HepG2 (cell line): ENCODE measurements around the gene EXOC6B.

Experiments
- ARHGAP35 ChIP-seq: sonication (generic); formaldehyde crosslinking; IDR thresholded peaks from 2 replicates; pipeline ENCODE4 v1.9.0; 2022; ENCODE audit warnings: mild to moderate bottlenecking, inconsistent platforms, moderate library complexity, missing genetic modification reagents, borderline replicate concordance
- HOXA5 ChIP-seq: sonication (generic); formaldehyde crosslinking; IDR thresholded peaks from 2 replicates; pipeline ENCODE4 v1.4.0; 2020; ENCODE audit warnings: missing genetic modification reagents
- KAT2B ChIP-seq: fragments of 150-350 bp; IDR thresholded peaks from 2 replicates; pipeline ENCODE4 v1.6.1; 2014; ENCODE audit warnings: low read depth, low read length, borderline replicate concordance
- MYC ChIP-seq: sonication (generic); formaldehyde crosslinking; IDR thresholded peaks from 2 replicates; pipeline ENCODE4 v1.9.0; 2021; ENCODE audit warnings: missing genetic modification reagents, borderline replicate concordance
- SALL2 ChIP-seq: sonication (generic); formaldehyde crosslinking; IDR thresholded peaks from 2 replicates; pipeline ENCODE4 v1.8.1; 2023; ENCODE audit warnings: mild to moderate bottlenecking, missing genetic modification reagents, inconsistent platforms
- SMARCC2 ChIP-seq: fragments of 450-650 bp; IDR thresholded peaks from 2 replicates; pipeline ENCODE4 v1.6.1; 2017; ENCODE audit warnings: antibody characterized with exemption, mild to moderate bottlenecking
- ZFP1 ChIP-seq: IDR thresholded peaks from 2 replicates; pipeline ENCODE4 v1.6.1; 2016
- ZNF619 ChIP-seq: sonication (generic); formaldehyde crosslinking; IDR thresholded peaks from 2 replicates; pipeline ENCODE4 v1.4.0; 2020; ENCODE audit warnings: mild to moderate bottlenecking, missing genetic modification reagents
- TF ChIP-seq, protein P1 (sequence below): sonication (generic); formaldehyde crosslinking; IDR thresholded peaks from 2 replicates; pipeline ENCODE4 v1.5.0; 2020; ENCODE audit warnings: mild to moderate bottlenecking, missing genetic modification reagents, moderate library complexity
- TF ChIP-seq, protein P2 (sequence below): sonication (generic); formaldehyde crosslinking; IDR thresholded peaks from 2 replicates; pipeline ENCODE4 v1.4.0; 2020; ENCODE audit warnings: missing genetic modification reagents
- TF ChIP-seq, protein P3 (sequence below): sonication (generic); formaldehyde crosslinking; IDR thresholded peaks from 2 replicates; pipeline ENCODE4 v1.4.0; 2020; ENCODE audit warnings: missing genetic modification reagents
- TF ChIP-seq, protein P4 (sequence below): sonication (generic); formaldehyde crosslinking; IDR thresholded peaks from 2 replicates; pipeline ENCODE4 v1.4.0; 2020; ENCODE audit warnings: mild to moderate bottlenecking, missing genetic modification reagents

DNA sequence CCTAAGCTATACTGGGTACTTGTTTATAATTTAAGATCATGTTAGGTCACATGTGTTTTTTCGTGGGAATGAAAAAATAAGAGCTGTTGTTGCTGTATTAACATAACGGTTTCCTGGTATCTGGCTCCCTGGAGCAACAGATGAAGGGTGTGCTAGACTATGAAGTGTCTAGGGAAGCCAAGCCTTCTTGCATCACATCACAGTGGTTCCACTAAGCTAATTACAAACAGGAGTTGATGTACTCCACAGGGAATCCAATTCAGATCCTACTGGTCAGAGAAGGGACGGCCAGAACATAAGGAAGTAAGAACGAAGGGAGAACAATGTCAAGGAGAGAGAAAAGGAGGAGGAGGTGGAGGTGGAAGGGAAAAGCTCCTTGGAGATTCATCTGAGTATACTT, 485.2 kb downstream of the EXOC6B start:
- no peak for TF ChIP-seq SMARCC2
- TF ChIP-seq, protein P1, sequence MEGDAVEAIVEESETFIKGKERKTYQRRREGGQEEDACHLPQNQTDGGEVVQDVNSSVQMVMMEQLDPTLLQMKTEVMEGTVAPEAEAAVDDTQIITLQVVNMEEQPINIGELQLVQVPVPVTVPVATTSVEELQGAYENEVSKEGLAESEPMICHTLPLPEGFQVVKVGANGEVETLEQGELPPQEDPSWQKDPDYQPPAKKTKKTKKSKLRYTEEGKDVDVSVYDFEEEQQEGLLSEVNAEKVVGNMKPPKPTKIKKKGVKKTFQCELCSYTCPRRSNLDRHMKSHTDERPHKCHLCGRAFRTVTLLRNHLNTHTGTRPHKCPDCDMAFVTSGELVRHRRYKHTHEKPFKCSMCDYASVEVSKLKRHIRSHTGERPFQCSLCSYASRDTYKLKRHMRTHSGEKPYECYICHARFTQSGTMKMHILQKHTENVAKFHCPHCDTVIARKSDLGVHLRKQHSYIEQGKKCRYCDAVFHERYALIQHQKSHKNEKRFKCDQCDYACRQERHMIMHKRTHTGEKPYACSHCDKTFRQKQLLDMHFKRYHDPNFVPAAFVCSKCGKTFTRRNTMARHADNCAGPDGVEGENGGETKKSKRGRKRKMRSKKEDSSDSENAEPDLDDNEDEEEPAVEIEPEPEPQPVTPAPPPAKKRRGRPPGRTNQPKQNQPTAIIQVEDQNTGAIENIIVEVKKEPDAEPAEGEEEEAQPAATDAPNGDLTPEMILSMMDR (CRISPR knock-in tag), result no peak
- no peak for TF ChIP-seq HOXA5
- no peak for TF ChIP-seq KAT2B
- TF ChIP-seq, protein P2, sequence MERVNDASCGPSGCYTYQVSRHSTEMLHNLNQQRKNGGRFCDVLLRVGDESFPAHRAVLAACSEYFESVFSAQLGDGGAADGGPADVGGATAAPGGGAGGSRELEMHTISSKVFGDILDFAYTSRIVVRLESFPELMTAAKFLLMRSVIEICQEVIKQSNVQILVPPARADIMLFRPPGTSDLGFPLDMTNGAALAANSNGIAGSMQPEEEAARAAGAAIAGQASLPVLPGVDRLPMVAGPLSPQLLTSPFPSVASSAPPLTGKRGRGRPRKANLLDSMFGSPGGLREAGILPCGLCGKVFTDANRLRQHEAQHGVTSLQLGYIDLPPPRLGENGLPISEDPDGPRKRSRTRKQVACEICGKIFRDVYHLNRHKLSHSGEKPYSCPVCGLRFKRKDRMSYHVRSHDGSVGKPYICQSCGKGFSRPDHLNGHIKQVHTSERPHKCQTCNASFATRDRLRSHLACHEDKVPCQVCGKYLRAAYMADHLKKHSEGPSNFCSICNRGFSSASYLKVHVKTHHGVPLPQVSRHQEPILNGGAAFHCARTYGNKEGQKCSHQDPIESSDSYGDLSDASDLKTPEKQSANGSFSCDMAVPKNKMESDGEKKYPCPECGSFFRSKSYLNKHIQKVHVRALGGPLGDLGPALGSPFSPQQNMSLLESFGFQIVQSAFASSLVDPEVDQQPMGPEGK, result no peak
- TF ChIP-seq SALL2 (CRISPR knock-in tag), result no peak
- no peak for TF ChIP-seq MYC (CRISPR knock-in tag)
- no peak for TF ChIP-seq ZNF619
- TF ChIP-seq ARHGAP35 (CRISPR knock-in tag), result no peak
- TF ChIP-seq ZFP1 (CRISPR knock-in tag), result no peak
- TF ChIP-seq, protein P3, sequence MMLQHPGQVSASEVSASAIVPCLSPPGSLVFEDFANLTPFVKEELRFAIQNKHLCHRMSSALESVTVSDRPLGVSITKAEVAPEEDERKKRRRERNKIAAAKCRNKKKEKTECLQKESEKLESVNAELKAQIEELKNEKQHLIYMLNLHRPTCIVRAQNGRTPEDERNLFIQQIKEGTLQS (CRISPR knock-in tag), result no peak
- TF ChIP-seq, protein P4, sequence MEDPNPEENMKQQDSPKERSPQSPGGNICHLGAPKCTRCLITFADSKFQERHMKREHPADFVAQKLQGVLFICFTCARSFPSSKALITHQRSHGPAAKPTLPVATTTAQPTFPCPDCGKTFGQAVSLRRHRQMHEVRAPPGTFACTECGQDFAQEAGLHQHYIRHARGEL (CRISPR knock-in tag), result no peak
